Ammon's horn (tissue), 1 donor: ENCODE results near the gene FBLN2.
"Not testable (repeated sequence)": the region's sequence is repeated elsewhere in the genome, so short reads cannot be mapped to it uniquely, and the experiment has no call there.

Experiments used
- DNase-seq: peaks from one replicate; pipeline ENCODE4 v3.0.0-alpha.2; 2016; ENCODE audit warnings: low spot score

FBLN2 gene

DNA sequence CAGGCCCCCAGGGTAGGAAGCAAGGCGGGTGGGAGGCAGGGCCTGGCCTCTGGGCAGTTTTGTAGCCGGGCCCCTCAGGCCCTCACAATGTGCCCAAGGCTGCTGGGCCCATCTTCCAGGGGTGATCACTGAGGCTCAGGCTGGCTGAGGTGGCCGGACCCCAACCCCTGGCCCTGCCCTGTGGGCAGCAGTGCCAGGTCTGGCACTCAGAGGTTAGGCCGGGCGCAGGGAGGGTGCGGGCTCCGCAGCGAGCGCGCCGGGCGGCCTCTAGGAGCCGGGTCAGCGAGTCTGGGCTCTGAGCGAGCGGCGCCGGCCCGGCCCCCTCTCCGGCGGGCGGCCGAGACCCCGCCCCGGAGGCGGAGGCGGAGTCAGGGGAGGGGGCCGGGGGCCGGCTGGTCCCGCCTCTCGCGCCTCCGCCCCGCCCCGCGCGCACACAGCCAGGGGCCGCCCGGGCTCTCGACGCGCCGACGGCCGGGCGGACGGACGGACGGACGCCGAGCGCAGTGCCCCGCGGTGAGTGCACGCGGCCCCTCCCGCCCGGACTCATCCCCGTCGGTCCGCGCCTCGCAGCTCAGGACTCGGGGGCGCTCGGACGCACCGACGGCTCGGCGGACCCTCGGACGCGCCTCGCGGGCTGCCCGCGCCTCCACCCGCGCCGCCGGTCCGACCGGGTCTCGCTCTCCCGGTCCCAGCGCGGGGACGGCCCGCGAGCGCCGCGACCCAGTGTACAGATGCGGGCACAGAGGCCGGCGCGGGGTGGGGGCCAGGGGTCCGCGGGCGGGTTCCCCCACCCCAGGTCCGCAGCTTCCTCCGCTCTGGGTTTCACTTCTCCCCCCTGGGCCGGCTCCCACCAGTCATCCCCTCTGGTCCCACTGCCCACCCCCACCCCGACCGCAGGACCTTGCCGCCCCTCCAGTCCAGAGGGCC is at the start of gene FBLN2:
FBLN2 (plus strand) TSS at position 430 of the 927 bp plus-strand sequence. CDS start 21,231 bp downstream, outside the sequence.
- DNase-seq = no peak

DNA sequence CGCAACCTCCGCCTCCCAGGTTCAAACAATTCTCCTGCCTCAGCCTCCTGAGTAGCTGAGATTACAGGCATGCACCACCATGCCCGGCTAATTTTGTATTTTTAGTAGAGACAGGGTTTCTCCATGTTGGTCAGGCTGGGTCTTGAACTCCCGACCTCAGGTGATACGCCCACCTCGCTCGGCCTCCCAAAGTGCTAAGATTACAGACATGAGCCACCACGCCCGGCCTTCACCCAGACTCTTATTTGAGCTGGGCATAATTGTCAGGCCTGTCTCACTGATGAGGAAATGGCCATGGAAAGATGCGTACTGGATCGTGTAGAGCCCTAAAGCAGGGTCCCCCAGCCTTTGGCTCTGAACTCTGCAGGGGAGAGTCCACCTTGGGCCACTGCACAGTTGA is 49.7 kb upstream of the FBLN2 start:
- not testable (repeated sequence) for DNase-seq

DNA sequence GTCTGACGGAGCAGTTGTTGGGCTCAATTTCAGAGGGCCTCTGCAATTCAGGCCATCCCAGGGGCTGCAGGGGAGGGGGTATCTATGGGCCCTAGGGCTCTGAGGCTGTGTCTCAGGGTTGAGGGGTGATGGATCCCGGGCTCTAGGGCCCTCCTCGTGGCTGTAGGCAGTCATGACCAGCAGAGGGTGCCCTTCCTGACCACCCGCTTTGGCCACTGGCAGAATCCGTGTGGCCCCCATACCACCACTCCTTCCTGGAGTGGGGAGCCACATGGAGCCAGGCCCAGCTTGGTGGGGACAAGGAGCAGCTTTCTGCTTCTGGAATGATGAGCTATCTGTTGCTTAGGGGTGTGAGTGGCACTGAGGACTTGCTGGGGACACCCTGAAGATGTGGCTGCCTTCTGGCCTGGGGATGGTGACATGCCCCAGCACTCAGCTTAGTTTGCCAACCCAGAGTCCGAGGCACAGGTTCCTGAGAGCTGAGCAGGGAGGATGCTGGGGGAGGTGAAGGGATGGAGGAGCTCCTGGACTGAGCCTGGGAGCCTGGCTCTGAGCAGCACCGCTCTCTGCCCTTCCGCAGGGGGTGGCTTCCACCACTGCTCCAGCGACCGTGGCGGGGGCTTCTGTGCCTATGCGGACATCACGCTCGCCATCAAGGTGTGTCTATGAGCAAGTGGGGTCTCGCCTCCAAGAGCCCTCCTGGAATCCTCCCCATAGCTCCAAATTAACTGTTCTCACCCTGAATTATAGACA is 48.6 kb upstream of the FBLN2 start:
- no peak for DNase-seq

DNA sequence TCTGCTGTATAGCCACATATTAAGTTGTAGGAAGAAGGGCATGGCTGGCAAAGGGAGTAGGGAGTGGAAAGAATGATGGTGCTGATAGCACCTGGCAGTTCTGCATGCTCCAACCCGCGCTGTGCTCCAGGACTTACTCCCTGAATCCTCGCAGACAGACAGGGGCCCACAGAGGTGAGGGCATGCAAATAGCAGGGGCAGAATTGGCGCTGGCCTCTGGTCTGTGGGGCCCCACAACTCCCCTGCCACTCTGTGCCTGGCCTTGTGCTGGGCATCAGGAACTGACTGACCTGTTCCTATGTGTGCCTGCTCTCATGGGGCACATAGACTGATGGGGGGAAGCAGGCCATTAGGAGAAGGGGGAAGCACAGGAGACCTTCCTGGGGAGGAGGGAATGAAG is 47.9 kb upstream of the FBLN2 start:
- DNase-seq = no peak

DNA sequence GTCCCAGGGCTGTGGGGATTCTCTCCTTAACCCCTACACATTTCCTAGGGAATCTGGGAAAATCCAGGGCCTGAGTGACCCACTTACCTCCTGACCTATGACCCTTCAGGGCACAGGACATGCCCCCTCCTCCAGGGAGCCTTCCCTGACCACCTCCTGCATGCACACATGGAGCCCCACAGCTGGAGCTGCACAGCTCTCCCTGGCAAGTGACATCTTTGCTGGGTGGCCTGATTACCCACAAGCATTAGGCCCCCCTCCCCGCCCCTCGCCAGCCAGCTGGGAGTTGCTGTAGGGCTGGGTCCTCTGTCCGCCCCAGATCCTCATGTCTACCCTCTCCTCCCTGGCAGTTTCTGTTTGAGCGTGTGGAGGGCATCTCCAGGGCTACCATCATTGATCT is 47.4 kb upstream of the FBLN2 start:
- DNase-seq = no peak

DNA sequence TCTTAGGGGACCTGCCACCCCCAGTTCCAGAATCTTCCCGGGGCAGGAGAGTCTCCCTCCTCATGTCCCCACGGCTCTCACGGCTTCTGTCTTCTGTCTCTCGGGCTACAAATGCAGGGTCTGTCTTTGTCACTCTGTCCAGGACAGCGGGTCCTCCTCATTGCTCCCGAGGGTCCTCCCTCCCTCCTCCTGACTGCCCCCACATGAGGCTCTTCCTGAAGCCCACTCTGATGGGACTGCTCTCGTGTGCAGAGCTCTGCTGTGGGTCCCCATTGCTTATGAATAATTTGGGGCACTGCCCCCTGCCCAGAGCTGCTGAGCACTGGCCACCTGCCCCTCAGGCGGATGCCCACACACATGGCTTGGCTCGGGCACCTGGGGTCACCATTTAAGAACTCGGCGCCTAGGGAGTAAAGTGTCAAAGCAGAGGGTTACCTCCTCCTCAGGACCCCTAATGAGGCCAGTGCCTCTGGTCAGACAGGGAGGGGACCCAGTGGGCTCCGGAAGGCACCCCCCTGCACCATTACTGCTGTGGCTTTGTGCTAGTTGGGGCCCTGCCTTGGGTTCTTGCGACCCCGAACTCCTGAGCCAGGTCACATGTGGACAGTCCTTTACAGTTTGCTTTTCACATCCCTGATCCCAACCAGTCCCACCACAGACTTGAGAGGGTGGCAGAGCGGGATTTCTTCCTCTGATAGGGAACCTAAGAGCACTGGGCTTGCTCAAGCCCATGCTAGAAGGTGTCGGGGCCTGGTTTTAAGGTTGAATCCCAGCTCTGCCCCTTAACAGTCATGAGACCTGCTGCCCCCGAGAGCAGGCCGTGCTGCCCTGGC is 46.8 kb upstream of the FBLN2 start:
- DNase-seq = no peak

DNA sequence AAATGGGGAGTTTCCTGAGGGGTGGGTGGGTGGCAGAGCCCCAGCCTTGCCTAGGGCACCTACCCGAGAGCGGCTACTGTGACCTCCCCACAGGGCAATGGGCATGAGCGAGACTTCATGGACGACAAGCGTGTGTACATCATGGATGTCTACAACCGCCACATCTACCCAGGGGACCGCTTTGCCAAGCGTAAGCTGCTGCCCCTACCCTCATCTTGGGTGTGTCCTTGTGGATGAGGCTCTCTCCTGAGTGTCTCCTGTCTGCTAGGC is 46.2 kb upstream of the FBLN2 start:
- DNase-seq = no peak

DNA sequence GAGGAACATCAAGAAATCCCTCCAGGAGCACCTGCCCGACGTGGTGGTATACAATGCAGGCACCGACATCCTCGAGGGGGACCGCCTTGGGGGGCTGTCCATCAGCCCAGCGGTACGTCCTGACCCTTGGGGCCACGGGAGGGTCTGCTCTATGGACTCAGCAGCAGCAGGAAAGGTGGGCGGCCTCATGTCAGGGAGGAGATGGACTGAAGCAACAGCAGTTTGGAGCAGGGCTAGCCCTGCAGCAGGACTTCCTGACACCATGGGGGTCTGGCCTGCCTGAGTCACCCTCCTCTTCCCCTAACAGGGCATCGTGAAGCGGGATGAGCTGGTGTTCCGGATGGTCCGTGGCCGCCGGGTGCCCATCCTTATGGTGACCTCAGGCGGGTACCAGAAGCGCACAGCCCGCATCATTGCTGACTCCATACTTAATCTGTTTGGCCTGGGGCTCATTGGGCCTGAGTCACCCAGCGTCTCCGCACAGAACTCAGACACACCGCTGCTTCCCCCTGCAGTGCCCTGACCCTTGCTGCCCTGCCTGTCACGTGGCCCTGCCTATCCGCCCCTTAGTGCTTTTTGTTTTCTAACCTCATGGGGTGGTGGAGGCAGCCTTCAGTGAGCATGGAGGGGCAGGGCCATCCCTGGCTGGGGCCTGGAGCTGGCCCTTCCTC is 44.6 kb upstream of the FBLN2 start:
- DNase-seq = no peak

DNA sequence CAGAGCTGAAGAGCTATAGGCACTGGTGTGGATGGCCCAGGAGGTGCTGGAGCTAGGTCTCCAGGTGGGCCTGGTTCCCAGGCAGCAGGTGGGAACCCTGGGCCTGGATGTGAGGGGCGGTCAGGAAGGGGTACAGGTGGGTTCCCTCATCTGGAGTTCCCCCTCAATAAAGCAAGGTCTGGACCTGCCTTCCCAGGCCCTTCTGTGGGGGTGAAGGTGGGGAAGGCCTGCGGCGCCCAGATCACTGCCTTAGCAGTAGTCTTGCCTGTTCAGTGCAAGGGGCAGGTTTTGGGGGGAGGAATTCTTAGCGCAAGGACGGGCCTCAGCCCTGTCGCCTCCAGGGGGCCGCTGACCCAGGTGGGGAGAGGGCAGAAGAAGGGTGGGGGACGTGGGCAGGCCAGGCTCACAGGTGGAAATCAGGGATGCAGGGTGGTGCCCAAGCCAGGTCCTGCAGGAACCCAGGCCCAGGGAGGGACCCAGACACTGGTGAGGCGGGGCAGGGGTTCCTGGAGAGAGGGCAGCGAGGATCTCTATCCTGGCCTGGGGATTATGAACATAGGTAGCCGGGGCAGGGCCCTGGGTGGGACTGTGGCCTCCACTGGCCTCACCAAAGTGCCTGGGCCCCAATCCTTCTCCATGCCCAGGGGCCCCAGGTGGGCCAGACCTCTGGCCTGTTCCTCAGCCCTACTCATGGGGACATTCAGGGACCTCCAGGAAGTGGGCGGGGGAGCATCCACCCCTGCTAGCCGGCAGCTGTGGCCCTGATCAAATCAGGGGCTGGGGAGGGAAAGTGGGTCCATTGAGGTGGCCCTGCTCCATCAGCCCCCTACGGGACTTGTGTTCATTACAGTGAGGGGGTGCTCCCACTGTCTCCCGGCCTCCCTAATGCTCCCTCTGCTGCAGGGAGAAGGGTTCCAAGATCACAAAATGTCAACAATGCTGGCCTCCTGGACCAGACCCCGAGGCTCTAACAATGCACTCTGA is 43.5 kb upstream of the FBLN2 start:
- DNase-seq = no peak

DNA sequence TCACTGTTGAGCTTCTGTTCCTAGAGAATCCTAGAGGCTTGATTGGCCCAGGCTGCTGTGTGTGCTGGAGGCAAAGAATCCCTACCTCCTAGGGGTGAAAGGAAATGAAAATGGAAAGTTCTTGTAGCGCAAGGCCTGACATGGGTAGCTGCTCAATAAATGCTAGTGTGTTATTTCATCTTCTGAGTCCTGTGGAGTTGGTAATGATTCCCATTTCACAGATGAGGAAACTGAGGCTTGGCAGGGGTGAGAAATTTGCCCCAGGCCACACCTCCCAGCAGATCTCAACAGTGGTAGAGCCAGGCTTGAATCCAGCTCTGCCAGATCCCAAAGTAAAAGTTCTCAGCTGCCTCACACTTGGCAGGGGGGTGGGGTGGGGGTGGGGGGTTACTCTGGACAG is 42.7 kb upstream of the FBLN2 start:
- DNase-seq = no peak

DNA sequence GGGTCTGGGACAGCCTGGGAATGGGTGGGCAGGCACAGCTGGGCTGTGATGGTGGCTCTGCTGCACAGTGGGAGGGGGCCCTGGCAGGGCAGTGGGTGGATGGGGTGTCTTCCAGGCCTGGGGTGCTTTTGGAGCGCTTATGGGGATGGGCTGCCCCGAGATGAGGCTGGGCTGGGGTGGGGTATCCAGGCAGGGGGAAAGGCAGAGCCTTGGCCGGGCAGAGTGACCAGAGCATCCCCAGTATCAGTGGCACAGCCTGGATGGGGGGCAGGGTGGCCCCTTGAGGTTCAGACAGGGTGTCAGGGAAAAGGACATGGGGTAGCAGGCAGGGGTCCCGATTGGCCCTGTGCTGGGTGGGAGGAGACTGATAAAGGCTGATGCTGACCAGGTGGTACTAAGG is 42.2 kb upstream of the FBLN2 start:
- no peak for DNase-seq

DNA sequence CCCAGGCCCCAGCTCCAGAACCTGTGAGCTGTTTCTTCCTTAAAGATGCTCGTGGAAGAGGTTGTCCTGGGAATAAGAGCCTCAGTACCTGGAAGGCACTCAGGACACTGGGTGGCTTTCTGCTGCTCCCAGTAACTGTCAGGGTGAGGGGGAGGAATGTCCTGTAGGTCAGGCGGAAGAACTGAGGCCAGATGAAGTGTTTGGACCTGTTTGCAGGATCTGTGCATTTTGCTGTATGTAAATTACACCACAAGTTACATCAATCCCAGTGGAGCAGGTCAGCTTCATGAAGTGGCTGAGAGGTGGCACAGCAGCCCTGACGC is 41.7 kb upstream of the FBLN2 start:
- no peak for DNase-seq

DNA sequence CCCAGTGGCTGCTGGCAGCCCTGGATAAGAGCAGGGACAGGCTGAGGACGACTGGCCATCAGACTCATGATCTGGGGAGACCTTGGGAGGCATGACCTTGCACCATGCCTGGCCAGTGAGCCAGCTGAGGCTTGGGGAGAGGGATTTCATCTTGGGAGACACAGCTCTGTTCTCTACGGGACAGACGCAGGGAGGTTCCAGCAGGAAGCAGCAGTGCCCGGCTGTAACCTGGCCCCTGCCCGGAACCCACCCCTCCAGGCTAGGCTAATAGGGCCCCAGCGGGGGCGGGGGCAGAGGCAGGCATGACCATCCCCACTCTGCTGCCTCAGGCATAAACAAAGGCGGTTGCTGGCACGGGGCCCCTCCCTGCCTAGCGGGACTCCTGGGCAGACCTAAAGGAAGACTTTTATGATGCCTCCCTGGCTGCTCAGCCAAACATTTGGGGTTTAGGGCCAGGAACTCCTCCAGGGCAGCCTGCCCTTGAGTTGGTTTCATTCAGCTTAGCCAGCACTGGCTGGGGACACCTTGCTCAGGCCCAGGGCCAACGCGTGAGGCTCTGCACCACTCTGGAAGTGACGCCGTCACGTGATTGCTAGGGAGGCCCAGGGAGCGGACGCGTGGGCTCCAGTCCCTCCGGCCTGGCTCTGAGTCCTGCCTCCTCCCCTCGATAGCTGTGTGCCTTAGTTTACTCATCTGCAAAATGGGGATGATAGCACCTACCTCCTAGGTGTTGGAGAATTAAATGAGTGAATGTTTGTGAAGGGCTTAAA is 41.2 kb upstream of the FBLN2 start:
- DNase-seq = peak; percentile 51

DNA sequence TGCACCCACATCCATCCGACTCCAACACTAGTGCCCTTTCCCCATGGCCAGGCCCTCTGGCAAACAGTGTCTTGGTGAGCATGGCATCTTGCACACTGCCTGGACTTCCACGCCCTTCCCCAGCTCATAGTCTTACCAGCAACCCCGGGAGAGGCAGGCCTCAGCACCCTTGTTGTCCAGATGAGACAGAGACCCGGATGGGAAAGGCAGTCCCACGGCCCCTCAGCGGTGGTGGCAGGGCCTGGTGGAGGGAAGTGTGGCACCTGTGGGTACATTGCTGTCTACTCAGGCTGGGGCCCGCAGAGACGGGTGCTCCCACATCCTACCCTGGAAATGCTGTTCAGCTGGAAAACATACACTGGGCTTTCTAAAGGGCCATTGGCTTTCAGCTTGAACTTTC is 40.4 kb upstream of the FBLN2 start:
- DNase-seq = no peak

DNA sequence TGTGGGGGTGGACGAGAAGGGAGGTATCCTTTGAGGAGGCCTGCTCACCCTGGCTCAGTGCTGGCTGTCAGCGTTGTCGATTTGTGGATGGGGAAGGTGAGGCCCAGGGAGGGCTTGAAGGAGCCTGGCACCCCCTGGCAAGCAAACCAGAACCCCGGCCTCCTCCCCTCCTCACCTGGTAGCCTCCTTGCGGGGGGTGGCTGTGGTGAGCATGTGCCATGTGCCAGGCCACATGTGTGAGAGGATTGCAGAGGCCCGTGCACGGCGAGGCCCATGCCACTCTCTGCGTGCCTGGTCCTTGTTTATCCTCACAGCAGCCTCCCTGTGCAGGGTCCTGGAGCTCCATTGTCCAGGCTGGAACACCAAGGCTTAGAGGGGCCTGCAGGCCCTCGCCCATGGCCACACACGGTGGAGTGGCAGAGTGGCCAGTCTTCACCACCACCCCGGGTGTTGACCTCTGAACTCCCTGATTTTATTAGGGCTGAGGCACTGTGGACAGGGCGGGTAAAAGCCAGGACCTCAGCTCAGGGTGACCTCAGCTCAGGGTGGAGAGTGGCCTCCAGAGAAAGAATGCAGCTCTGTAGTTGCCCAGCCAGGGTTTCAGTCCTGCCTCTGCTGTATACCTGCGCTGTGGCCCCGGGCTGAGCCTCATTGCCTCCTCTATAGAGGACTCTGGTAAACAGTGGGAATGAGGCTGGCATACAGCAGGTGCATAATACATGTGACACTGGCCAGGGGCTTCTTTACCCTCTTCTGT is 39.7 kb upstream of the FBLN2 start:
- no peak for DNase-seq

DNA sequence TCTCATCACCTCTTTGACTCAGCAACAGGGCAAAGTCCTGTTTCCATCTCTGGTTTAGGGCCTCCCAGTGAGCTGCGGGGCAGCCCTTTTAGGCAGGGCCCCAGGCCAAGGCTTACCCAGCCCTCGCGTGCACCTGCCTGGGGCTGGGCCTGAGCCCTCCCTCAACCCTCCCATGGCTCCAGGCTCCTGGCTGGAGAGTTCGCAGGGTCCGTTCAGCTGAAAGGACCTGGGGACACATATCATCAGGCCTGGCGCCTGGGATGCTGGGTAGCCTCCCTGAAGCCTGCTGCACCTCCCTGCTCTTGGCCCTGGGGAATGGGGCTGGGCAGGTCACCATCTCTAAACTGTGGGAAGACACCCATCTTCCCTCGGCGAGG is 39.1 kb upstream of the FBLN2 start:
- no peak for DNase-seq

DNA sequence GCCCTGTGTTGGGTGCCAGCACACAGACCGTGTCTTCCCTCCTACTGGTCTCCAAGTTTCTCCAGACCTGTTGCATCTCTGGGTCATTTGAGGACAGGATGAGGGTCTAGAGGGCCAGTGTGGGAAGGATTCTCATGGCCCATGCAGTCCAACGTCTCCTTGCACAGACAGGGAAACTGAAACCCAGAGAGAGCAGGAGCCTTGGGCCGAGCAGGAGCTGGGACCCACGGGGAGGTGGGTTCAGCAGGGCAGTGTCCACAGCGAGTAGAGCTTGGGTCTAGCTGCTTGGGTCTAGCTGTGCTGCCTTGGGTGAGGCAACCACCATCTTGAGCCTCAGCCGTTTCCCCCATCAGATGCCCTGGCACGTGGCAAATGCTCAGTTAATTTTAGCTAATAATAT is 36.5 kb upstream of the FBLN2 start:
- no peak for DNase-seq

DNA sequence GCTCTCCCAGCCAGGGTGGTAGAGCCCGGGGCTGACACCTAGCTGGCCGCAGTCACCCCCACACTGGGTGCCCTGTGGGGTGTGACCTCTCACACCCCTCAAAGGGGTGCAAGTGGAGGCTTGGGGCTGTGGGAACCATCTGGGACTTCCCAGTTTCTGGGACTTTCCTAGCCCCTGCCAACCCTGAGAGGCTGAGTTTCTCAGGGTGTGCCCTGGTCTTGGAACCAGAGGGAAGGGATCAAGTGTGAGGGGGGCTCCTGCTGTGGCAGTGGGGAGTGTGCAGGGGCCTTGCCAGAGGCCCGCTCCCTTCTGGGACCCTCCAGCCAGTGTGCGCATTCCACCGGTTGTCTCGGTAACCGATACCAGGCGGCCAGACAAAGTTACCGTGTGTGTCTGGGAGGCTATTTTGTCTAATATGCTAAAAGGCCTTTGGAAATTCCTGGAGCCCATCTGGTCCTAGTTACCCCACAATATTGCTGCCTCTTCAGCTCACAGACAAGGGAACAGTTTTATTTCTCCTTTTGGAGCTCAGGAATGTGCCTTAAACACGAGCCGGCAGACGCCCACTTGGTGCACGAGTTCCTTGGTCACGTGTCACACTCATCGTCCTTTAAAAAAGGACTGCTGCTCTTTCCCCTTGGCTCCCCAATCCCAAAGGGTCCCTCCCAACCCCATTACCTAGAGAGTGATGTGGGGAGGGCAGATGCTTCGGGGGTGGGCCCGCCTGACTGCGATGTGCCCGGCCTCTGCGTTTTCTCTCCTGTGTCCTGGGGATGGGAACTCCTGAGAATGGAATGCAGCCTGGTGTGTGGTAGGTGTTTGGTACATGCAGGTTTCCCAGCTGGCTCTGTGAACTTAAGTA is 35.6 kb upstream of the FBLN2 start:
- DNase-seq = no peak
